Loucy (cell line): ENCODE data around the gene SUCNR1.
A peak's percentile ranks its signal among the peaks of the same experiment; 100 is the strongest.
"Not testable (repeated sequence)": the region's sequence is repeated elsewhere in the genome, so short reads cannot be mapped to it uniquely, and the experiment has no call there.

Experiments used
- H2AFZ ChIP-seq: fragments of 200-600 bp; sonication (generic); 2 replicates; pipeline ENCODE4 v1.6.0; 2016; ENCODE audit warnings: antibody characterized with exemption, mild to moderate bottlenecking, low read length, moderate library complexity
- H3F3A ChIP-seq: fragments of 200-600 bp; 2 replicates; pipeline ENCODE4 v1.6.0; 2016; ENCODE audit warnings: antibody characterized with exemption, low read depth, mild to moderate bottlenecking
- H3K27me3 ChIP-seq: fragments of 200-600 bp; sonication (generic); 2 replicates; pipeline ENCODE4 v1.6.1; 2014; ENCODE audit warnings: low read length, mild to moderate bottlenecking; ENCODE audit not compliant: insufficient read depth, poor library complexity, severe bottlenecking
- H3K36me3 ChIP-seq: fragments of 200-600 bp; sonication (generic); 2 replicates; pipeline ENCODE4 v1.6.1; 2016; ENCODE audit warnings: low read length; ENCODE audit not compliant: insufficient read depth
- H3K4me1 ChIP-seq: fragments of 200-600 bp; sonication (generic); 2 replicates; pipeline ENCODE4 v1.5.1; 2014; ENCODE audit warnings: low read length, mild to moderate bottlenecking; ENCODE audit not compliant: insufficient read depth, poor library complexity, severe bottlenecking
- H3K4me2 ChIP-seq: fragments of 200-600 bp; sonication (generic); 2 replicates; pipeline ENCODE4 v1.6.0; 2014; ENCODE audit warnings: antibody characterized with exemption, low read length, low read depth, mild to moderate bottlenecking; ENCODE audit not compliant: poor library complexity, severe bottlenecking
- H3K4me3 ChIP-seq: fragments of 200-600 bp; sonication (generic); 2 replicates; pipeline ENCODE4 v1.5.1; 2014; ENCODE audit warnings: low read length, mild to moderate bottlenecking, mixed read lengths; ENCODE audit not compliant: poor library complexity, severe bottlenecking
- H3K79me2 ChIP-seq: fragments of 200-600 bp; sonication (generic); 2 replicates; pipeline ENCODE4 v1.6.1; 2014; ENCODE audit warnings: low read length; ENCODE audit not compliant: insufficient read depth
- H3K9ac ChIP-seq: fragments of 200-600 bp; sonication (generic); 2 replicates; pipeline ENCODE4 v1.6.0; 2014; ENCODE audit warnings: mild to moderate bottlenecking, low read depth, low read length, moderate library complexity; ENCODE audit not compliant: poor library complexity, severe bottlenecking
- H3K9me2 ChIP-seq: fragments of 200-600 bp; sonication (generic); replicated peaks from 2 replicates; pipeline ENCODE4 v1.6.1; 2016; ENCODE audit warnings: low read depth, low read length, mixed read lengths
- H3K9me3 ChIP-seq: fragments of 200-600 bp; sonication (generic); 2 replicates; pipeline ENCODE4 v1.6.1; 2014; ENCODE audit warnings: mild to moderate bottlenecking, antibody characterized with exemption, low read length, low read depth; ENCODE audit not compliant: insufficient read depth
- H4K20me1 ChIP-seq: fragments of 200-600 bp; sonication (generic); 2 replicates; pipeline ENCODE4 v1.6.0; 2014; ENCODE audit warnings: antibody characterized with exemption, low read length, mild to moderate bottlenecking; ENCODE audit not compliant: insufficient read depth, poor library complexity, severe bottlenecking
- CTCF ChIP-seq: fragments of 200-600 bp; sonication (generic); conservative IDR thresholded peaks from 2 replicates; pipeline ENCODE4 v1.5.1; 2014; ENCODE audit warnings: mild to moderate bottlenecking, antibody characterized with exemption, low read length
- EZH2phosphoT487 ChIP-seq: fragments of 200-600 bp; IDR thresholded peaks from 2 replicates; pipeline ENCODE4 v1.6.1; 2018; ENCODE audit warnings: antibody characterized with exemption, mild to moderate bottlenecking, moderate library complexity, borderline replicate concordance

SUCNR1 gene

GRCh38 chr3:151841801-151842200, 31.6 kb upstream of the SUCNR1 start:
- H3K4me3 ChIP-seq = no peak overlapping the region
- no peaks in the 10 kb centered on the region for H3K27me3 ChIP-seq
- H3K4me2 ChIP-seq = no peak overlapping the region

GRCh38 chr3:151843275-151843674, 30.2 kb upstream of the SUCNR1 start:
- Histone ChIP-seq H4K20me1 (no peaks in the 10 kb centered on the region), H3K4me1 (no peaks in the 10 kb centered on the region), H3K4me2 (no peak overlapping the region), H3F3A (no peaks in the 10 kb centered on the region), H3K4me3 (no peak overlapping the region), H3K9me3 (0 out of 2 replicates have a peak, but pooled peaks cover 4% of the 10 kb centered on the region), H3K79me2 (no peaks in the 10 kb centered on the region), H3K36me3 (no peaks in the 10 kb centered on the region), H3K27me3 (no peaks in the 10 kb centered on the region), H3K9ac (no peak overlapping the region), H2AFZ (peak overlapping the region; percentile 75), H3K9me2 (no peaks in the 10 kb centered on the region)
- TF ChIP-seq CTCF = no peak
- no peak for TF ChIP-seq EZH2phosphoT487

More at GRCh38 chr3:151841801-151842200, 31.6 kb upstream of the SUCNR1 start:
- H2AFZ ChIP-seq = no peak overlapping the region; the same call in 1 of the 2 replicates
- H3K36me3 ChIP-seq = no peaks in the 10 kb centered on the region
- H3K9me3 ChIP-seq = 0 out of 2 replicates have a peak, but pooled peaks cover 4% of the 10 kb centered on the region
- H3K4me1 ChIP-seq = peaks cover 4% of the 10 kb centered on the region
- H3K9ac ChIP-seq = no peak overlapping the region
- H3K79me2 ChIP-seq = no peaks in the 10 kb centered on the region
- TF ChIP-seq CTCF = no peak
- TF ChIP-seq EZH2phosphoT487 = no peak
- no peaks in the 10 kb centered on the region for H4K20me1 ChIP-seq
- H3F3A ChIP-seq = no peaks in the 10 kb centered on the region
- no peaks in the 10 kb centered on the region for H3K9me2 ChIP-seq

DNA sequence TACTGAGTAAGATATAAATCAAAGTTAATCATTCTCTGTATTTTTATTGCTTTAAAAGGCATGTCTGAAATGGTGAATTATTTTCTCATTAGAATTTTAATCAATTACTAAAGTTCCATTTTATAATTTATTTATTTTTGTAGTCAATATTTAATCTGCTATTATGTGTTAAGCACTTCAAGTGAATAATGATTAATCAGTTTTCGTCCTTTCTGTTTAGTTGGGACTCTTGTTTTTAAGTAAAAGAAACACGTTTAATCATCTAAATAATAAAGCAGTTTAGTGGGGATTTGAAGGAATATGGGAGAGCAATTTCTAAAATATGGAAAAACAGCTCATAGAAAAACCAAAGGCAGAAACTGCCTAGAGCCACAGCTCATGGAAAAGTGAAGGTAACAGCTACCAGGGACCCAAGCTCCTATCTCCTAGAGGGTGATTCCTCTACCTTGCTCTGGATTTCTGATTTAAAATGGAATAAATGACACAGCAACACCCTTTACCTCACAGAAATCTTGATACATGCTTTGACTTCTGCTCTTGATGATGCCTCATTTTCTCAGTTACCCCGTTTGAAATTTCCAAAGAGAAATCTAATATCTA, 28.0 kb upstream of the SUCNR1 start:
- no peak overlapping the region for H2AFZ ChIP-seq
- no peaks in the 10 kb centered on the region for H4K20me1 ChIP-seq
- no peaks in the 10 kb centered on the region for H3K9me2 ChIP-seq
- H3K4me2 ChIP-seq = no peak overlapping the region
- no peaks in the 10 kb centered on the region for H3F3A ChIP-seq
- no peak overlapping the region for H3K9ac ChIP-seq
- TF ChIP-seq EZH2phosphoT487 (no peak), CTCF (no peak)
- H3K27me3 ChIP-seq = no peaks in the 10 kb centered on the region
- peaks cover 12% of the 10 kb centered on the region; the same call in 1 of the 2 replicates for H3K9me3 ChIP-seq
- H3K4me1 ChIP-seq = no peaks in the 10 kb centered on the region
- no peaks in the 10 kb centered on the region for H3K79me2 ChIP-seq
- H3K36me3 ChIP-seq = no peaks in the 10 kb centered on the region
- H3K4me3 ChIP-seq = no peak overlapping the region

GRCh38 chr3:151850065-151850464, 23.4 kb upstream of the SUCNR1 start:
- not testable (repeated sequence) for H2AFZ ChIP-seq, H3K4me2 ChIP-seq, H3K9me2 ChIP-seq, H3K79me2 ChIP-seq, H4K20me1 ChIP-seq, H3F3A ChIP-seq, H3K9ac ChIP-seq, H3K36me3 ChIP-seq, H3K4me3 ChIP-seq, H3K27me3 ChIP-seq, H3K4me1 ChIP-seq
- H3K9me3 ChIP-seq = peaks cover 12% of the 10 kb centered on the region; the same call in 1 of the 2 replicates
